ENCODE data around the gene ZNF609. TPM values are rescaled to one million over a fixed set of nuclear protein-coding genes. Genes with fewer than 3 reads are reported as not detected.

ZNF609 gene
- total and polyA plus RNA-seq, 2 of the 13 experiments (the other 11 are each of a cell fraction or from before 2014, with no cell fraction given) = 8.9 to 9.9 TPM

GRCh38 chr15:64460724-64461720, 644 bp downstream of the ZNF609 start (continued):
- TF ChIP-seq ZNF281 (CRISPR knock-in tag; IDR thresholded peaks at IDR 0.05; ENCODE audit: borderline replicate concordance) (0 out of 2 replicates have a peak, but pooled peaks have one; percentile 12), RBFOX2 (IDR thresholded peaks at IDR 0.05; ENCODE audit: low read depth, low read length) (peak; percentile 8; the same call in 1 of the 2 replicates), HNRNPK (IDR thresholded peaks at IDR 0.05; ENCODE audit: low read depth, low read length, poor library complexity, severe bottlenecking) (peak; percentile 85), ZNF704 (CRISPR knock-in tag; IDR thresholded peaks at IDR 0.05; ENCODE audit: borderline replicate concordance) (0 out of 2 replicates have a peak, but pooled peaks have one; percentile 8), RARA (CRISPR knock-in tag; IDR thresholded peaks at IDR 0.05) (0 out of 2 replicates have a peak, but pooled peaks have one; percentile 16), POLR2A (IDR thresholded peaks at IDR 0.05; ENCODE audit: insufficient read depth in 1 of 2, low read depth in 2 of 2, low read length in 2 of 2) (peak in 1 of 2 experiments; percentile 18; a peak in 1 of 4 replicates), ZNF564 (CRISPR knock-in tag; IDR thresholded peaks at IDR 0.05) (no peak), ZNF263 (CRISPR knock-in tag; IDR thresholded peaks at IDR 0.05) (peak; percentile 87), TGIF2 (CRISPR knock-in tag; IDR thresholded peaks at IDR 0.05) (0 out of 2 replicates have a peak, but pooled peaks have one; percentile 32), DBP (CRISPR knock-in tag; IDR thresholded peaks at IDR 0.05; ENCODE audit: not compliant biosample characterization) (no peak), HDAC1 (CRISPR knock-in tag; IDR thresholded peaks at IDR 0.05) (0 out of 2 replicates have a peak, but pooled peaks have one; percentile 24), BCL6 (CRISPR knock-in tag; IDR thresholded peaks at IDR 0.05) (peak; percentile 45; the same call in 1 of the 2 replicates), TCF12 (IDR thresholded peaks at IDR 0.05) (no peak), TCF12 (CRISPR knock-in tag; IDR thresholded peaks at IDR 0.05) (0 out of 2 replicates have a peak, but pooled peaks have one; percentile 58), IKZF5 (CRISPR knock-in tag; IDR thresholded peaks at IDR 0.05) (0 out of 2 replicates have a peak, but pooled peaks have one; percentile 6), ZNF20 (CRISPR knock-in tag; IDR thresholded peaks at IDR 0.05) (0 out of 2 replicates have a peak, but pooled peaks have one; percentile 13), PATZ1 (CRISPR knock-in tag; IDR thresholded peaks at IDR 0.05) (peak; percentile 59)
